ENCODE data around the gene AP1M2.
"Not testable (repeated sequence)": the region's sequence is repeated elsewhere in the genome, so short reads cannot be mapped to it uniquely, and the experiment has no call there.

Gene AP1M2

DNA sequence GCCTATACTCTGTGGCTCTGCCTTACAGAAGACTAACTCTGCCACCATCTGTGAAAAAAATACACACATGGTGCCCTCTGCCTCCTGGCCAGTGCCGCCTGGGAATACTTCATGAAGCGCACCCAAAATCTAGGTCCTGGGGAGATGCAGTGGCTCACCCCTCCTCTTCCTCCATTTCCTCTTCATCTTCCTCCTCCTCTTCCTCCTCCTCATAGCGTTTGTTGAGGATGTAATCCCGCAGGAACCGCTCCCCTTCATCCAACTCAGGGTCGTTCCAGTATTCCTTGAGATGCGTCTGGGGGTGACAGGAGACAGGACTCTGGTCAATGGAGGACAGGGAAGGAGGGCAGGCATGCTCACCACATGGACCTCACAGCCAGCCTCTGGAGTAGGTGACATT is 27.0 kb downstream of the AP1M2 start:
- no peak for DNase-seq

DNA sequence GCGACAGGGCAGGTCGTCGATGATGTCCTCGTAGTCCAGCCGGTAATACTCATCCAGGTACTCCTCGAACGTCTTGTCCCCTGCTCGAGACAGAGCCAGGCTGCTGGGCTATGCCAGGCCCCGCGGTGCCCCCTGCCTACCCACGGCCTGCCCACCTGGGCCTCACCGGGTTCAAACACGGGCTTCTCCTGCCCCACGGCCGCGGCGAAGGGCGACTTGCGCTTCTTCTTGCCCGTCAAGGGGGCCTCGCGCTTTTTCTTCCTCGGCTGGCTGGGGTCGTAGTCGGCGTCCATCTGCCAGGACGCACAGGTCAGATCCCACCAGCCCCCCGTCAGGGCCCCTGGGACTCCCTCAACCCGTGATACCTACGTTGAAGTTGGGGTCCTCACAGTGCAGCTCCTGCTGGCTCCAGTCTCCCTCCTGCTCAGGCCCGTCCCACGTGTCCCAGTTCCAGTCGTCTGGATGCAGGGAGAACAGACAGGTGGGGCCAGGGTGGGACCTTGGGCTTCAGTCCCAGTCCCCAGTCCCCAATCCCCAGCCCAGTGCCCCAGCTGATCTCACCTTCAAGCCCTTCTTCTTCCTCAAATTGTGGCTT is 29.4 kb downstream of the AP1M2 start:
- DNase-seq: no peak

DNA sequence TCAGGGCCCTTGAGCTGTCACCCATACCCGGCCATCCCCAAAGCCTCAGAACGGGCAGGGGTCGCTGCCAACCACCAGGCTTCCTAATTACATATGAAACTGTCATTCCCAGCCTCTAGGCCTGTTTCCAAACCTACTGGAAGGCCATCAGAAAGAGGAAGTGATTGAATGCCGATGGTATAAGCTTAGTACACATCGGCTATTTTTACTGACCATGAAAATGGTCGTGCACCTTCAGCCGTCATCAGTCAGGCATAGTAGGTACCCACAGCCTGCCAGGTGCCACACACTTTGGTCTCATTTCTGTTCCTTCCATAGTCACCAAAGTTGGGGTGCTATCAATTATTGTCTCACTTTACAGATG is 31.5 kb downstream of the AP1M2 start:
- no peak for DNase-seq

DNA sequence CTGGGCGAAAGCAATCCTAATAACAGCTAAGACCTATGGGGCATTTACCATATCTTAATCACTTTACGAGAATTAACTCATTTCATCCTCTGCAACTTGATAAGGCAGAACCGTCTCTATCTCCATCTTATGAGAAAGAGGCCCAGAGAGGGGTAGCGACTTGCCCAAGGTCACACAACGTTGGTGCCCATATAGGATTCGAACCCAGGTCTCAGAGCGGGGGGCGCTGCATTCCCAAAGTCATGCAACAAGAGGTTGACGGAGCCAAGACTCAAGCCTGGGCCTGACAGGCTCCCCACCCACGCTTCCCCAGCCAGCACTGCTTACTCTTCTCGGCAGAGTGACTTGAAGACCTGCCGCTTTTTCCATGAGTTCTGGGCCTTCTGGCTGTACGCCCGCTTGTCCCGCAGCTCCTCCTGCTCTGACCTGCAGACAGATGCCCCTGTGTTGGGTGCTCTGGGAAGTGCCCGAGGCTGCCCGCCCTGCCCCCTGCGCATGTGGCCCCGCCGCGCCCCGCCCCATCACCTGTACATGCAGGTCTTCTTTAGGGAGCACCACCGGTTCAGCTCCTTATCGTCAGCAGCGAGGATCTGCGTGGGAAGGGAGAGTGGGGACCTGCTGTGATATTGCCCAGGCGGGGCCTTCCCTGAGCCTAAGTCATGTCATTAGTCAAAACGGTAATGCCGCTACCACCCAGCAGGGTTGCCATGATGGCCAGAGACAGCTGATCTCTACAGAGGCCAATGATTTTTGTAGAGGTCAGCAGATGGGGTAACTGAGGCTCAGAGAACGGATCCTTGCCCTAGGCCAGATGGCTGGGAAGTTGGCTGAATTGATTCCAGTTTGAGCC is 32.1 kb downstream of the AP1M2 start:
- no peak for DNase-seq

DNA sequence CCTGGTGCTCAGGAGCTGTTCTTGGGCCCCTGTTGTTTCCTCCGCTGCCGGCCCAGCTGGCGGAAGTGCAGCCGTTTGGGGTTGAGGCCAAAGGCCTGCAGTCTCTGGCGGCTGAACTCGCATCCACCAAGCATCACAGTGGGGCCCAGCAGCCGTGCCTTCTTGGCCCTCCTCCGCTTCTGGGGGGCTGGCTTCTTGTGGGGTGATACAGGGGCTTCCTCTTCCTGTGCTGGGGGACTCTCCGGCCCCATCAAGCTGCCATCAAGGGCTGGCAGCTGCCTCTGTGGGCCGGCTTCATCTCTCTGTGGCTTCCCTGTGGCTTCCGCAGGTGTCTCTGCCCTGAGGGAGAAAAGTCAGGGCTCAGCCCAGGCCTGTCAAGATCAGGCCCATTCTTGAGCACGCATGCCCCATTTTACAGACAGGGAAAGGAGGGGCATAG is 33.1 kb downstream of the AP1M2 start:
- peak; percentile 30 for DNase-seq

DNA sequence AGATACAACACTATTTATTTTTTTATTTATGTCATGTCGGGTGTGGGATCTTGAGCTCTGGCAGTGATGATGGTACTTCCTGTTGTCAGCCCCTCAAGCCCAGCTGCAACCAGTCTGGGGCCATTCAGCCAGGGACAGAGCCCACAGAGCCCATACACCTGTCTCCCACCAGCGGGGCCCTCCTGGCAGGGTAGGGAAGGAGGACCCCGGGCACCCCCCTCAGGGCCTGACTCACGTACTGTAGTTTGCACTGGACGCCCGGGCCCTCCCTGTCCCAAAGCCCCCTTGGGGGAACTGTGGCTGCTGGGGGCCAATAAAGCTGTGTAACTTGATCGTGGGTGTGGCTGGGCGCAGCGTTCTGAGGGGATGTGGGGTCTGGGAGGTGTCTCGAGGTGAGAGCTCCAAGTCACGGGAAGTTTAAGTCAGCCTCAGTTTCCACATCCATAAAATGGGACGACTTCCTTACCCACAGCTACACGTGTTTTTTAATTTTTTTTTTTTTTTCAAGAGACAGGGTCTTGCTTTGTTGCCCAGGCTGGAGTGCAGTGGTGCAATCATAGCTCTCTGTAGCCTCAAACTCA is 33.9 kb downstream of the AP1M2 start:
- DNase-seq: no peak

DNA sequence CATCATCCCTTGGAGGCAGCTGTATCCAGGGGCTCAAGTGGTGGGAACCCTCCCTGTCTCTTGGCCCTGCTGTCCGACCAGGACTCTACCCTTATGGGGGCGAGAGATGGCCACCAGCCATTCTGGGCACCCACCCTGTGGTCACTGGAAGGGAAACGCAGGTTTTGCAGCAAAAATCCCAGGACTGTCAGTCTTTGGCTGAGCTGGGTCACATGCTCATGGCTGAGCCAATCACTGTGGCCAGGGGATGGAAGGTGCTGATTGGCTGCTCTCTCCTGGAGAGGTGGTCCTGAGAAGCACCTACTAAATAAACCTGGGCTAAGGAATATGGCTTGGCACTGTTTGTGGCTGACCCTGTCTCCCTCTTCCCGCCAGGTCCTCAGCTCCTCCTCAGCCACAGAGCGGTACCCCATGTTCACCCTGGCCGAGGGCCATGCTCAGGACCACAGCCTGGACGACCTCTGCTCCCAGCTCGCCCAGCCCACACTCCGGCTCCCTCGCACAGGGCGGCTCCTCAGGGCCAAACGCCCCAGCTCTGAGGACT is 34.5 kb downstream of the AP1M2 start:
- DNase-seq: no peak

DNA sequence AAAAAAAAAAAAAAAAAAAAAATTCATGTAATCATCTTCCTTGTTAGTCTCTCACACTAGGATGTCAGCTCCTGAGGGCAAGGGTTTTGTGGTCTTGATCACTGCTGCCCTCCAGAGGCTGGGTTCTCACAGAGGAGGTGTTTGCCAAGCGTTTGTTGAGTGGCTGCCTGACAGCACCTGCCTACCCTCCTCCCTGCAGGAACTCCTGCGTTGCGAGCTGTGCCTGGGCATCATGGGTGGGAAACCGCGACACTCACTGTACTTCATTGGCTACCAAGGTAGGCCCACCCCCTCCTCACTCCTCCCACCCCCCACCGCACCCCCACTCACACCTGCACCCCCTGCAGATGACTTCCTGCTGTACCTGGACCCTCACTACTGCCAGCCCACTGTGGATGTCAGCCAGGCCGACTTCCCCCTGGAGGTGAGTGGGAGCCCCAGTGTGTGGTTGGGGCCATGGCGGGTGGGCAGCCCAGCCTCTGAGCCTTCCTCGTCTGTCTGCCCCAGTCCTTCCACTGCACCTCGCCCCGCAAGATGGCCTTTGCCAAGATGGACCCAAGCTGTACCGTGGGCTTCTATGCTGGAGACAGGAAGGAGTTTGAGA is 35.3 kb downstream of the AP1M2 start:
- DNase-seq: no peak

DNA sequence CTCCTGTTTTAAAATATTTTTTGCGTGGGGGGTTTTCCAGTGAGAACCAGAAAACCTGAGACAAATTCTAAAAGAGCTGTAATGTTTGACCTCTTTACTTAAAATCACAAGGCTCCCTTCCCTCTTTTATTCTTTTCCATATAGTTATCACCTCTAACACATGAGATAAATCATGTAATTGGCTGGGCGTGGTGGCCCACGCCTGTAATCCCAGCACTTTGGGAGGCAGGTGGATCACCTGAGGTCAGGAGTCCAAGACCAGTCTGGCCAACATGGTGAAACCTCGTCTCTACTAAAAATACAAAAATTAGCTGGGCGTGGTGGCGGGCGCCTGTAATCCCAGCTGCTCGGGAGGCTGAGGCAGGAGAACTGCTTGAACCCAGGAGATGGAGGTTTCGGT is 36.1 kb downstream of the AP1M2 start:
- not testable (repeated sequence) for DNase-seq

DNA sequence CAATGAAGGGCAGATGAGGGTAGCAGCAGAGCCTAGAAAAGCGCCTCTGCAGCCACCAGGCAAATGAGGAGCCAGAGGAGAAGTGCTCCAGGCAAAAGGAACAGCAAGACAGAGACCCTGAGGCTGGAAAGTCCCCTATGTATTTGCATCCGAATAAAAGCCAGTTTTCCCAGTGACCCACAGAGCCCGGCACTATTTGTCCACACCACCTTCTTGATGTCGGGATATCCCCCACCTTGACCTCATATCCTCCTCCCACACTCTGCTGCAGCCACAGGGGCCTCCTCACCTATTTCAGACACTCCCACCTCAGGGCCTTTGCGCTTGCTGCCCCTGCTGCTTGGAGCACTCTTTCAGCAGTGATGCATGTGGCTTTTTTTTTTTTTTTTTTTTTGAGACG is 36.8 kb downstream of the AP1M2 start:
- no peak for DNase-seq

DNA sequence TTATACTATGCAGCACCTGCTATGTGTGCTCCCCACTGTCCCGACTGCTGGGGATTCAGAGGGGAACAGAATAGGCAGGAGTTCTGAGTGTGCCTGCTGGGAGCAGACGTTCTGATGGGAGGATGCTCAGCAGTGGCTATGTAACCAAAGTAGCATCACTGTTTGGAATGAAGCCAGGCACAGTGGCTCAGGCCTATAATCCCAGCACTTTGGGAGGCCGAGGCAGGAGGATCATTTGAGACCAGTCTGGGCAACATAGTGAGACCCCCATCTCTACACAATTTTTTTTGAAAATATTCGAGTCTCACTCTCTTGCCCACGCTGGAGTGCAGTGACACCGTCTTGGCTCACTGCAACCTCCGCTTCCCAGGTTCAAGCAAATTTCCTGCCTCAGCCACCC is 37.4 kb downstream of the AP1M2 start:
- DNase-seq: no peak

DNA sequence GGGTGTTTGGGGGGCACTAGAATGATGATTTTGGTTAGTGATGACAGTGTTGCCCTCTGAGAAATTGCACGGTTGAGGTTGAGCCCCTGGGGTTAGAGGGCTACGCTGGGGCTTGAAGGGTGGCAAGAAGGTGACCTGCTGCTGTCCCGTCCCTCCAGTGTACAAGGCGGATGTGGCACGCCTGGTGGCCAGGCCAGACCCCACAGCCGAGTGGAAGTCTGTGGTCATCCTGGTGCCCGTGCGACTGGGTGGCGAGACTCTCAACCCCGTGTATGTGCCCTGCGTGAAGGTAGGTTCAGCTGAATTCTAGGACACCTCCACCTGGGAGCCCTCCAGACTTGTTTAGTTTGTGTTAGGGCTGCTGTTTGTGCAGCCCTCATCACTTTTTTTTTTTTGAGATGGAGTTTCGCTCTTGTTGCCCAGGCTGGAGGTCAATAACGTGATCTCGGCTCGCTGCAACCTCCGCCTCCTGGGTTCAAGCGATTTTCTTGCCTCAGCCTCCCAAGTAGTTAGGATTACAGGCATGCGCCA is 38.3 kb downstream of the AP1M2 start:
- no peak for DNase-seq

DNA sequence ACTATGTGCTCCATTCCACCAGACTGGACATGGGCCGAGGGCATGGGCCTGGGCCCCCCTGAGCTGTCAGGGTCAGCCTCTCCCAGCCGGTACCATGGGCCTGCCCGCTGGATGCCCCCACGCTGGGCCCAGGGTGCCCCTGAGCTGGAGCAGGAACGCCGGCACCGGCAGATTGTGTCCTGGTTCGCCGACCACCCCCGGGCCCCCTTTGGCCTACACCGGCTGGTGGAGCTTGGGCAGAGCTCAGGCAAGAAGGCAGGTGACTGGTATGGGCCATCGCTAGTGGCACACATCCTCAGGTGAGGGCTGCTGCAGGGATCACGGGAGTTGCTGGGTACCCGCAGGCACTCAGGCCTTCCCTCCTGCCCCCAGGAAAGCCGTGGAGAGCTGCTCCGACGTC is 40.3 kb downstream of the AP1M2 start:
- no peak for DNase-seq

DNA sequence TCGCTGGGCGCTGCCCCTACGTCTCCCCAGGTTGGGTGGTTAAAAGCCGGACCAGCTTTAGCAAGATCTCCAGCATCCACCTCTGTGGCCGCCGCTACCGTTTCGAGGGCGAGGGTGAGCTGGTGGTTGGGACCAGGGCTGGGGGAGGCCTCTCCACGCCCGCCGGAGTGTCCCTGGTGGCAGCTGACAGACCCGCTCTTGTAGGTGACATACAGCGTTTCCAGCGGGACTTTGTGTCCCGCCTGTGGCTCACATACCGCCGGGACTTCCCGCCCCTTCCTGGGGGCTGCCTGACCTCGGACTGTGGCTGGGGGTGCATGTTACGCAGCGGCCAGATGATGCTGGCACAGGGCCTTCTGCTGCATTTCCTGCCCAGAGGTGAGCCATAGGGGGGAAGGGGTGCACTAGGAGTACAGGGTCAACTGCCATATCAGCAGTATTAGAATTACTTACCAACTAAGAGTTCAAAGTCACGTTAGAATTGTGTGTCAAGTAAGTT is 42.3 kb downstream of the AP1M2 start:
- no peak for DNase-seq

DNA sequence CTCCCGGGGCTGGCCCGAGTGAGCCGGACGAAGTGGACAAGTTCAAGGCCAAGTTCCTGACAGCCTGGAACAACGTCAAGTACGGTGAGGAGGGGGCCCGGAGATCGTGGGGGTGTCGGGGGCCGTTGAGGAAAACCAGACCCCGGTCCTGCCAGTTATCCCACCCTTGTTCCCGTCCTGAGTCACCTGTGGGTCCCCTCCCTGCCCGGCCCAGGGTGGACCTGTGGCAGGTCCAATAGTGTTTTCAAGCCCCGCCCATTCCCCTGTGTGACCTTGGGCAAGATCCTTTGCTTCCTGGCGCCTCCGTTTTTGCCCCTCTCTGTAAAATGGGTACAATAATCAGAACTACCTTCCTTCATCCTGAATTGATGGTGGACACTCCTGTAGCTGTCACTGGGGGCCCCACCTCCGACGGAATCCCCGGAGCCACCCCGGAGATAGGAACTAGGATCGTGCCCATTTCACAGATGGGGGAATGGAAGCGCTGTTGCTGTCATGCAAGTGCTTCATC is 42.8 kb downstream of the AP1M2 start:
- no peak for DNase-seq

DNA sequence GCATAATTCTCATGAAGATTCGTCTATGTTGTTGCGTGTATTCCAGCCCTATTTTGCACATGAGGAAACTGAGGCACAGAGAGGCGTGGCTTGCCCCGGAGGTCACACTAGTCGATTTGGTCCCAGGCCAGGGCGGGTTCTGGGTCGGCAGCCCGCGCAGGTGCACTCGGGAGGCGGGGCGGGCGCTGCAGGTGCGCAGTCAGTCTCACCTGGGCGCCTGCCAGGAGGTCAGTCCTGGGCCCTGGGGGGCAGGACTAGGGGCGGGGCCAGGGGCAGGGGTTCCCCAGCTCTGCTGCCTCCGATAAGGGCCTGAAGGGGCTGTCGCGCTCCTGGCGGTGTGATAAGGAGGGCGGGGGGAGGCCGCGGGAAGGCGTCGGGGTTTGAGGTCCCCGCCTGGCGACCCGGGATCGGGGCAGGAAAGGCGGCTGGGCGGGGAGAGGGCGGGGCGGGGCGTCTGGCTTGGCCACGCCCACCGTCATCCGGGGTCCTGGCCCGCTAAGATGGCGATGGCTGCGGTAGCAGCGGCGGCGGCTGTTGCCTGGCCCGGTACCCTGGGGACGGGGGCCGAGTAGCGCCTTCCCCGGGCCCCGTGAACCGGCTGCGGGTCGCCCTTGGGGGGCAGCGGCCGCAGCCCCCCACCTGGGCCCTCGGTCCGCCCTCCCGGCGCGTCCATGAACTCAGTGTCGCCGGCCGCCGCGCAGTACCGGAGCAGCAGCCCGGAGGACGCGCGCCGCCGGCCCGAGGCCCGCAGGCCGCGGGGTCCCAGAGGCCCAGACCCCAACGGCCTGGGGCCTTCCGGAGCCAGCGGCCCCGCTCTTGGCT is 43.5 kb downstream of the AP1M2 start, which contains the start of gene ATG4D:
TSS of gene ATG4D (plus strand) at position 485 of the 822 bp plus-strand sequence. CDS start at position 672, 187 bp downstream.
- peak; percentile 71 for DNase-seq

DNA sequence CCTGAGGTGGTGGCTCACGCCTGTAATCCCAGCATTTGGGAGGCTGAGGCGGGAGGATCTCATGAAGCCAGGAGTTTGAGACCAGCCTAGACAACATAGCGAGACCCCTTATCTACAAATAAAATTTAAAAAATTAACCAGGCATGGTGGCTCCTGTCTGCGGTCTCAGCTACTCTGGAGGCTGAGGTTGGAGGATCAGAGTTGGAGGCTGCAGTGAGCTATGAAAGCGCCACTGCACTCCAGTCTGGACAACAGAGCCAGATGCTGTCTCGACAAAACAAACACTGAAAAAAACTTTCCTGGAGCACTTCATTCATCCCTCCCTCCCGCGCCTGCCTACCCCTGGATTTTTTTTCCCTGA is 44.1 kb downstream of the AP1M2 start:
- DNase-seq: no peak

DNA sequence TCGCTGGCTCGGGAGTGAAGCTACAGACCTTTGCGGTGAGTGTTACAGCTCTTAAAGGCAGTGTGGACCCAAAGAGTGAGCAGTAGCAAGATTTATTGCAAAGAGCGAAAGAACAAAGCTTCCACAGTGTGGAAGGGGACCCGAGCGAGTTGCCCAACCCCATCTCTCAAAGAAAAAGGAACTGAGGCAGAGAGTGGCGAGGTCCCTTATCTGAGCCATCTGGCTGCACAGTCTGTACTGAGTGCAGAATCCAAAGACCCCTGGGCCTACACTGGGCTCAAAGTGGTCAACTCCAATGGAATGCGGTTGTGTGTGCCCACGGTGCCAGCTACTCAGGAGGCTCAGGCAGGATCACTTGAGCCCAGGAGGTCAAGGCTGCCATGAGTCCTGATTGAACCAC is 48.1 kb downstream of the AP1M2 start:
- DNase-seq: not testable (repeated sequence)

DNA sequence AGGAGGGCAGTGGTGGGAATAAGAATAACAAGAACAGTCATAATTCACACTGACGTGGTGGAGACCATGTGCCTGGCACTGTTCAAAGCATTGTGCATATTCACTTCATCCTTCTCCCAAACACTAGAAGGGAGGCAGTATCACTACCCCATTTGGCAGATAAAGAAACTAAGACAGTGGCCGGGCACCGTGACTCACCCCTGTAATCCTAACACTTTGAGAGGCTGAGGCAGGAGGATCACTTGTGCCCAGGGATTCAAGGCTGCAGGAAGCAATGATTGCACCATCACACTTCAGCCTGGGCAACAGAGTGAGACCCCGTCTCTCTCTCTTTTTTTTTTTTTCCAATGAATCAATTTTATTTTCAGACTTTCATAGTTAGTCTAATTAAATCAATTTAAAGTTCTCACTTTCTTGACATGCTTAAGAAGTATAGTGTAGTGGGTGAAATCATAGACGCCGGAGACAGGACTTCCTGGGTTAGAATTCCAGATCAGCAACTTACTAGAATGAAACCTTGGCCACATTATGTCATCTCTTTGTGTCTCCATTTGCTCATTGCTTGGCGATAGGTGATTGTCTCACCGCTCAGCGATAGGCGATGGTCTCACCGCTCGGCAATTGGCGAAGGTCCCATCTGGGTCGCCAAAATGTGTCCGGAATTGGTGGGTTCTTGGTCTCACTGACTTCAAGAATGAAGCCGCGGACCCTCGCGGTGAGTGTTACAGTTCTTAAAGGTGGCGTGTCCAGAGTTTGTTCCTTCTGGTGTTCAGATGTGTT is 48.7 kb downstream of the AP1M2 start:
- DNase-seq: no peak

DNA sequence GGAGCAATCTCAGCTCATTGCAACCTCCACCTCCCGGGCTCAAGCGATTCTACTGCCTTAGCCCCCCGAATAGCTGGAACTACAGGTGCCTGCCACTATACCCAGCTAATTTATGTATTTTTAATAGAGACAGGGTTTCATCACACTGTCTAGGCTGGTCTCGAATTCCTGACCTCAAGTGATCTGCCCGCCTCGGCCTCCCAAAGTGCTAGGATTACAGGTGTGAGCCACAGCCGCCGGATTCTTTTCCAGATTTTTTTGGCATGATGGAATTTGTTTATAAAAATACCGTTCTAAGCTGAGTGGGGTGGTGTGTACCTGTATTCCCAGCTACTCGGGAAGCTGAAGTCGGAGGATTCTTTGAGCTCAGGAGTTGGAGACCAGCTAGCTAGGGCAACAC is 49.4 kb downstream of the AP1M2 start:
- no peak for DNase-seq

DNA sequence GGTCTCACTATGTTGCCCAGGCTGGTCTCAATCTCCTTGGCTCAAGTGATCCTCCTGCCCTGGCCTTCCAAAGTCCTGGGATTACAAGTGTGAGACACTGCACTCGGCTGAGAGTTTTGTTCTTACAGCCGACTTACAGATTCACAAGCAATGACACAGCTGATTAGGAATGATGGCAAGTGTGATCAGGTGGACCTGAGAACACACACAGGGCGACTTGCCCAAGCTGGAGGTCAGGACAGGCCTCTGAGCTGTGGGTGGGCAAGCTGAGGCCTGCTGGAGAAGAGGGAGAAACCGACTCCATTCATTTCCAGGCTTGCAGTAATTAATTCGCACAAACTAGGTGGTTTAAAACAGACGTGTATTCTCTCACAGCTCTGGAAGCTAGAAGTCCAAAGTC is 51.5 kb downstream of the AP1M2 start:
- no peak for DNase-seq

Measured in activated CD4-positive, alpha-beta T cell treated with anti-CD3 and anti-CD28 coated beads for 1 hour (primary cell).